Heart left ventricle (tissue), 16 donors: ENCODE data around the gene ENSA. TPM values are rescaled to one million over a fixed set of nuclear protein-coding genes. Genes with fewer than 3 reads are reported as not detected.
A peak's percentile ranks its signal among the peaks of the same experiment; 100 is the strongest.

Experiments
- ATAC-seq, 4 donors: fragments of 200-7000 bp; cut with Tn5 transposase; one replicate each; pipeline ENCODE4 v1.9.1; 2020 to 2022; ENCODE audit warnings: moderate library complexity in 4 of 4, mild to moderate bottlenecking in 3 of 4, moderate number of reproducible peaks in 1 of 4
- DNase-seq, 5 donors: peaks; one replicate each; pipeline ENCODE4 v3.0.0-alpha.2; 2020
- H3K27ac ChIP-seq, 12 donors: fragments of 200-600 bp; sonication (generic) in 4 of 12; one replicate each; pipeline versions ENCODE4 v1.5.0 to v1.8.0; 2016 to 2022; ENCODE audit warnings: mild to moderate bottlenecking in 2 of 12
- H3K27me3 ChIP-seq, 9 donors: fragments of 200-600 bp; sonication (generic) in 2 of 9; one replicate each; pipeline versions ENCODE4 v1.5.1 to v1.8.0; 2016 to 2022; ENCODE audit warnings: mild to moderate bottlenecking in 3 of 9
- H3K36me3 ChIP-seq, 9 donors: fragments of 200-600 bp; sonication (generic) in 2 of 9; one replicate each; pipeline versions ENCODE4 v1.5.0 to v1.8.0; 2018 to 2022; ENCODE audit warnings: mild to moderate bottlenecking in 2 of 9
- H3K4me1 ChIP-seq, 12 donors: fragments of 200-600 bp; sonication (generic) in 4 of 12; one replicate each; pipeline versions ENCODE4 v1.5.0 to v1.8.0; 2016 to 2022; ENCODE audit warnings: mild to moderate bottlenecking in 3 of 12
- H3K4me3 ChIP-seq, 12 donors: fragments of 200-600 bp; sonication (generic) in 4 of 12; one replicate each; pipeline versions ENCODE4 v1.5.0 to v1.8.0; 2017 to 2022; ENCODE audit warnings: mild to moderate bottlenecking in 9 of 12, moderate library complexity in 4 of 12
- H3K9me3 ChIP-seq, 12 donors: fragments of 200-600 bp; sonication (generic) in 4 of 12; one replicate each; pipeline versions ENCODE4 v1.5.0 to v1.8.0; 2016 to 2022; ENCODE audit warnings: mild to moderate bottlenecking in 1 of 12
- POLR2A ChIP-seq, 2 donors: fragments of 450-650 bp; IDR thresholded peaks; one replicate each; pipeline ENCODE4 v1.6.1; 2017; ENCODE audit warnings: antibody characterized with exemption in 2 of 2, mild to moderate bottlenecking in 2 of 2, moderate library complexity in 2 of 2
- WGBS, 4 donors: extraction: QIAGEN DNeasy Blood & Tissue Kit in 2 of 4; methylation state at CpG; one replicate each; pipeline versions ENCODE4 v1.1.5 to v1.1.7; 2013 to 2018; 5-methylcytosine and 5-hydroxymethylcytosine counted together
- intact Hi-C, 10 donors: fragments of 100-400 bp; cut with DNase I; formaldehyde crosslinking; loops; one replicate each; pipeline versions ENCODE4 v1.11.1 to v1.14.2; 2022
- polyA plus RNA-seq, 2 donors: library from polyadenylated mRNA; stranded (reverse); fragments of 200-250 nt; gene quantifications; one replicate each; pipeline ENCODE4 v1.2.3, GENCODE V29; 2013
- total RNA-seq, 9 donors: library from RNA; depleted of rRNA in 2 of 9; stranded (reverse); fragments of >200 nt in 2 of 9; fragmentation: NEBNext Ultra II Directional in 3 of 9; extraction: Animal tissue kit (Norgen Biotek cat#: 25700) in 3 of 9; gene quantifications; one replicate each; pipeline versions ENCODE4 v1.1.0 to v1.2.4, GENCODE V29; 2016 to 2023
- TF ChIP-seq, protein P1 (sequence below), 12 donors: fragments of 200-600 bp; sonication (generic) in 4 of 12; IDR thresholded peaks; one replicate each; pipeline versions ENCODE4 v1.5.0 to v1.8.0; 2018 to 2022; ENCODE audit warnings: antibody characterized with exemption in 12 of 12, mild to moderate bottlenecking in 5 of 12
- donor health status: ischemic (EF 13 %, LVEDD 7.1; RV severe dilation, severe dysfunction).
- donor health status: healthy with polysubstance abuse.
- donor health status: DM: no; HTN: yes; CAD: no.
- donor health status: DM: no; HTN: no; CAD: no.
- donor health status: ischemic (EF 25% LVEDD 6.9; RV normal size, moderate dysfunction).
- donor health status: ischemic (EF 25% LVEDD 5.7; RV mildly dilated, moderate dysfunction).
- donor health status: healthy.
- donor health status: DM: yes; HTN: yes; CAD: no.
- donor health status: ischemic (EF 35%, LVEDD 5.7; RV mildly dilated, moderate dysfunction).
- donor health status: nonischemic (EF 11% LVEDD 7.7; RV severe dilation, severe dysfunction).
- donor health status: DM: yes; HTN: yes; CAD: no.
- donor health status: PGD.
- donor health status: ischemic (EF 29% LVEDD 5.4; RV normal size, mild dysfunction).
- donor health status: nonischemic (EF 23%, LVEDD 6.1; RV moderate dilation, normal function).

Gene ENSA
- total and polyA plus RNA-seq, 11 donors = 74.6 to 186 (median 123) TPM

DNA sequence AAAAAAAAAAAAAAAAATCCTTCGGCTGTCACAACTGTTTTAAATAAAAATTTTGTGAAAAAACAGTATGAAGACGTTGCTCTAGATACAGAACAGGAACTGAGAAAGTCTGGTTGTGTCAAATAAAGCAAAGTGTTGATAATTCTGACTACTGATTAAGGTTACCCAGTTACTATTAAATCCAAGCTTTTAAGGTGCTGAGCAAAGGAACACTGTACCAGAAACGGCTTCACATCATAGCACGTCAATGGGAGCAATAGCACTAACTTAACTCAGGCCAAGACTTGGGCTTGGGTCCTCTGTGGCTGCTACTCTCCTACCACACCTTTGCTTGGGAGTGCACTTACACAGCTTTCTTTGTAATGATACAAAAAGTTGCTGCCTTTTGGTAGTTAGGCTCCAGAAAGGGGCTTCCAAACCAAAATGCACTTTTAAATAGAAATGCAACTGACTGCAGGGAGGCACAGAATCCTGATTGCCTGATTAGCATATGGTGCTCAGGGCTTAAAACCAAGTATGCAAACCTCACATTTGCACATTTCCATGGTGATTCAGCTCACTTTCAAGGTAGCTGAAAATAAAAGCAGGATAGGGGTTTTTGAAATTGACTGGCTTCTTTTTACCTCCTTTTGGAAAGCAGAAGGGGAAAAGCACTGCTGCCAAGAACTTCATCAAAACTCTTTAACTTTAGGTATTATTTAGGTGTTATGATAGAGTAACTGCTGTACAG is 56.3 kb downstream of the ENSA start:
- TF ChIP-seq POLR2A (IDR thresholded peaks at IDR 0.05) = no peak
- TF ChIP-seq, protein P1, sequence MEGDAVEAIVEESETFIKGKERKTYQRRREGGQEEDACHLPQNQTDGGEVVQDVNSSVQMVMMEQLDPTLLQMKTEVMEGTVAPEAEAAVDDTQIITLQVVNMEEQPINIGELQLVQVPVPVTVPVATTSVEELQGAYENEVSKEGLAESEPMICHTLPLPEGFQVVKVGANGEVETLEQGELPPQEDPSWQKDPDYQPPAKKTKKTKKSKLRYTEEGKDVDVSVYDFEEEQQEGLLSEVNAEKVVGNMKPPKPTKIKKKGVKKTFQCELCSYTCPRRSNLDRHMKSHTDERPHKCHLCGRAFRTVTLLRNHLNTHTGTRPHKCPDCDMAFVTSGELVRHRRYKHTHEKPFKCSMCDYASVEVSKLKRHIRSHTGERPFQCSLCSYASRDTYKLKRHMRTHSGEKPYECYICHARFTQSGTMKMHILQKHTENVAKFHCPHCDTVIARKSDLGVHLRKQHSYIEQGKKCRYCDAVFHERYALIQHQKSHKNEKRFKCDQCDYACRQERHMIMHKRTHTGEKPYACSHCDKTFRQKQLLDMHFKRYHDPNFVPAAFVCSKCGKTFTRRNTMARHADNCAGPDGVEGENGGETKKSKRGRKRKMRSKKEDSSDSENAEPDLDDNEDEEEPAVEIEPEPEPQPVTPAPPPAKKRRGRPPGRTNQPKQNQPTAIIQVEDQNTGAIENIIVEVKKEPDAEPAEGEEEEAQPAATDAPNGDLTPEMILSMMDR (IDR thresholded peaks at IDR 0.05) = no peak
- H3K27ac ChIP-seq = peak overlapping the region in 11 of 12 donors; percentile 42 to 100 (median 99)
- H3K27me3 ChIP-seq = no peaks in the 10 kb centered on the region
- ATAC-seq (no peak), DNase-seq (no peak)
- 37 to 46% (median 41%) methylated on average over 4 of the region's 4 CpGs for WGBS, 4 donors
- peaks cover 18 to 81% (median 76%) of the 10 kb centered on the region in 12 donors for H3K4me1 ChIP-seq
- H3K4me3 ChIP-seq = peak overlapping the region in 9 of 12 donors; percentile 8 to 99 (median 89)
- intact Hi-C loops = no loop called here
- no peaks in the 10 kb centered on the region for H3K9me3 ChIP-seq
- H3K36me3 ChIP-seq = peaks cover 5 to 85% (median 77%) of the 10 kb centered on the region in 9 donors

Other genes with a start within 250 kb of the ENSA start
- gene TARS2, start 142.2 kb downstream of the ENSA start, total RNA-seq = 10 to 100 TPM; 21.9 to 46.5 (median 28.9) TPM
- 10 to 100 TPM; 23.6 to 29.0 TPM for gene TARS2, start 142.2 kb downstream of the ENSA start, polyA plus RNA-seq
- 10 to 100 TPM; 10.9 to 35.3 (median 15.4) TPM for gene ECM1, start 121.5 kb downstream of the ENSA start, total RNA-seq
- gene ECM1, start 121.5 kb downstream of the ENSA start, polyA plus RNA-seq = 10 to 100 TPM; 11.3 to 15.6 TPM
- under 1 TPM in 2 of 9 donors, not detected in 7; 0.51 to 0.96 TPM for gene FALEC, start 113.9 kb downstream of the ENSA start, total RNA-seq
- under 1 TPM; 0.18 to 0.46 TPM for gene FALEC, start 113.9 kb downstream of the ENSA start, polyA plus RNA-seq
- 10 to 100 TPM; 19.2 to 69.0 (median 40.9) TPM for gene ADAMTSL4, start 80.2 kb downstream of the ENSA start, total RNA-seq
- gene ADAMTSL4, start 80.2 kb downstream of the ENSA start, polyA plus RNA-seq = 10 to 100 TPM; 41.1 to 61.7 TPM
- 100 to 1,000 TPM in 6 of 9 donors, 10 to 100 TPM in 3; 77.2 to 180 (median 104) TPM for gene MCL1, start 50.0 kb downstream of the ENSA start, total RNA-seq
- 100 to 1,000 TPM in 1 of 2 donors, 10 to 100 TPM in 1; 57.1 to 118 TPM for gene MCL1, start 50.0 kb downstream of the ENSA start, polyA plus RNA-seq
- 10 to 100 TPM; 11.4 to 22.1 (median 14.7) TPM for gene GOLPH3L, start 67.5 kb upstream of the ENSA start, total RNA-seq
- gene GOLPH3L, start 67.5 kb upstream of the ENSA start, polyA plus RNA-seq = 10 to 100 TPM in 1 of 2 donors, 1 to 10 TPM in 1; 5.5 to 14.4 TPM
- gene HORMAD1, start 91.3 kb upstream of the ENSA start, total RNA-seq = under 1 TPM in 2 of 9 donors, not detected in 7; 0.25 to 0.45 TPM
- not detected for gene HORMAD1, start 91.3 kb upstream of the ENSA start, polyA plus RNA-seq
- 100 to 1,000 TPM in 2 of 9 donors, 10 to 100 TPM in 5, 1 to 10 TPM in 2; 5.8 to 306 (median 16.9) TPM for gene CTSS, start 136.2 kb upstream of the ENSA start, total RNA-seq
- 10 to 100 TPM in 1 of 2 donors, 1 to 10 TPM in 1; 3.9 to 10.2 TPM for gene CTSS, start 136.2 kb upstream of the ENSA start, polyA plus RNA-seq
- gene CTSK, start 178.6 kb upstream of the ENSA start, total RNA-seq = 10 to 100 TPM in 2 of 9 donors, 1 to 10 TPM in 7; 2.1 to 17.9 (median 6.1) TPM
- 1 to 10 TPM; 2.1 to 2.4 TPM for gene CTSK, start 178.6 kb upstream of the ENSA start, polyA plus RNA-seq
- 10 to 100 TPM; 22.2 to 45.0 (median 32.0) TPM for gene ARNT, start 247.0 kb upstream of the ENSA start, total RNA-seq
- gene ARNT, start 247.0 kb upstream of the ENSA start, polyA plus RNA-seq = 10 to 100 TPM; 10.3 to 18.2 TPM